ENCODE results near the gene CTNS. TPM values are rescaled to one million over a fixed set of nuclear protein-coding genes. Genes with fewer than 3 reads are reported as not detected.
A peak's percentile ranks its signal among the peaks of the same experiment; 100 is the strongest.

Gene CTNS
- total RNA-seq, 1 donor from 2014 or later, result 17.2 TPM

GRCh38 chr17:3596804-3597464 is 39.6 kb upstream of the CTNS start:
- Mint-ChIP-seq H3K27ac (ENCODE audit: unreplicated experiment) (peak overlapping the region; percentile 95), H3K27me3 (ENCODE audit: unreplicated experiment) (peaks cover 6% of the 10 kb centered on the region), H3K4me1 (ENCODE audit: low read depth, unreplicated experiment) (peaks cover 20% of the 10 kb centered on the region), H3K9me3 (ENCODE audit: unreplicated experiment) (peaks cover 14% of the 10 kb centered on the region), H3K36me3 (ENCODE audit: unreplicated experiment) (no peaks in the 10 kb centered on the region), H3K4me3 (ENCODE audit: unreplicated experiment) (peak overlapping the region; percentile 64)
- no peak for TF ChIP-seq CTCF (IDR thresholded peaks at IDR 0.05; ENCODE audit: partially characterized antibody, unreplicated experiment)
- DNase-seq, result peak; percentile 81

- DNase-seq, result no peak
- peaks cover 16% of the 10 kb centered on the region for H3K9me3 Mint-ChIP-seq (ENCODE audit: unreplicated experiment)
- no peak for TF ChIP-seq CTCF (IDR thresholded peaks at IDR 0.05; ENCODE audit: partially characterized antibody, unreplicated experiment)
- H3K36me3 Mint-ChIP-seq (ENCODE audit: unreplicated experiment), result no peaks in the 10 kb centered on the region
- no peak overlapping the region for H3K4me3 Mint-ChIP-seq (ENCODE audit: unreplicated experiment)
- no peak overlapping the region for H3K27ac Mint-ChIP-seq (ENCODE audit: unreplicated experiment)
- H3K4me1 Mint-ChIP-seq (ENCODE audit: low read depth, unreplicated experiment), result peaks cover 20% of the 10 kb centered on the region
- peaks cover 8% of the 10 kb centered on the region for H3K27me3 Mint-ChIP-seq (ENCODE audit: unreplicated experiment)
These were observed 38.5 kb upstream of the CTNS start for GRCh38 chr17:3598078-3598477.

GRCh38 chr17:3600529-3601205 is 35.9 kb upstream of the CTNS start:
- H3K4me1 Mint-ChIP-seq (ENCODE audit: low read depth, unreplicated experiment), result peaks cover 13% of the 10 kb centered on the region
- no peak for TF ChIP-seq CTCF (IDR thresholded peaks at IDR 0.05; ENCODE audit: partially characterized antibody, unreplicated experiment)
- H3K4me3 Mint-ChIP-seq (ENCODE audit: unreplicated experiment), result no peak overlapping the region
- H3K27me3 Mint-ChIP-seq (ENCODE audit: unreplicated experiment), result peaks cover 7% of the 10 kb centered on the region
- H3K9me3 Mint-ChIP-seq (ENCODE audit: unreplicated experiment), result peaks cover 14% of the 10 kb centered on the region
- H3K27ac Mint-ChIP-seq (ENCODE audit: unreplicated experiment), result no peak overlapping the region
- no peaks in the 10 kb centered on the region for H3K36me3 Mint-ChIP-seq (ENCODE audit: unreplicated experiment)
- no peak for DNase-seq

GRCh38 chr17:3602499-3602898 is 34.1 kb upstream of the CTNS start:
- peak; percentile 73 for TF ChIP-seq CTCF (IDR thresholded peaks at IDR 0.05; ENCODE audit: partially characterized antibody, unreplicated experiment)
- DNase-seq, result peak; percentile 45
- Mint-ChIP-seq H3K4me1 (ENCODE audit: low read depth, unreplicated experiment) (peaks cover 1% of the 10 kb centered on the region), H3K36me3 (ENCODE audit: unreplicated experiment) (no peaks in the 10 kb centered on the region), H3K4me3 (ENCODE audit: unreplicated experiment) (no peak overlapping the region), H3K27ac (ENCODE audit: unreplicated experiment) (peak overlapping the region; percentile 28), H3K9me3 (ENCODE audit: unreplicated experiment) (peaks cover 3% of the 10 kb centered on the region), H3K27me3 (ENCODE audit: unreplicated experiment) (peaks cover 2% of the 10 kb centered on the region)
